ENCODE results near the gene LGALS7B. TPM values are rescaled to one million over a fixed set of nuclear protein-coding genes. Genes with fewer than 3 reads are reported as not detected.

LGALS7B gene
- total and polyA plus RNA-seq, 10 of the 15 experiments (the other 5 are each of a cell fraction or from before 2014, with no cell fraction given), result not detected

DNA sequence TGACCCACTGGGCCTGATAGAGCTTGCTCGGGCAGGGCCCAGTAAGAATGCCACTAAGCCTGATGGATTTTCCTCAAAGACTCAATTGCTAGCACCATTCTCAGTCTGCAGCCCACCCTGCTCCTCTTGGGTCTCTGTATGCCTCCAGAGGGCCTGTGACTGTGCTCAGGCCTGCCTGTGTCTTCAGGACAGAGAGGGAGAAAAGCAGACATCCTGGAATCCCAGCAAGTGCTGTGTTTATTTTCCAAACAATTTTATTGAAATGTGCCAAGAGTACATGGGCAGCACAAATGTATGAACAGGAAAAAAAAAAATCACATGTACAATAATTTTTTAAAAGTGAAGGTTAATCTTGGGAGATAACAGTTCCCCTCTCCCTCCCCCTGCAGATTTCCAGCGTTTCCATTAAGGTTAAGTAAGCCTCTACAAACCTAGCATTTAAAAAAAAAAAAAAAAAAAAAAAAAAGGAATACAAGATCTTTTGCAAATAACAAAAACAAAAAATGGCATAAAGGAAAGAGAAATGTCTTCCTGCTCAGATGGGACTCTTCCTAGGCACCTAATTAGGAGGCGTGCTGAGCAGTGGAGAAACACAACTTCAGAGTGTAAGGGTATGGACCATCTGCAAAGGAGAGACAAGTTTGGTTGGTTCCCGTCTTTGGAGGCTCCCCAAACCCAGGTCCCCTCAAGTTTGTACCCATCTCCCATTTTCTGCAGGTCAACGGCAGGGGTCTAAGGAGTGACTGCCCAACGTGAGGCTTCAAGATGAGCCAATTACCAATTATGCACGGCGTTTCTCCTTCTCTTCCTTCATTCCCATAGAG lies 47.4 kb downstream of the LGALS7B start:
- H3K4me2 ChIP-seq (ENCODE audit: control insufficient read depth, insufficient read depth), result no peak overlapping the region
- no TSS peak for BruUV-seq (replicated peaks)

DNA sequence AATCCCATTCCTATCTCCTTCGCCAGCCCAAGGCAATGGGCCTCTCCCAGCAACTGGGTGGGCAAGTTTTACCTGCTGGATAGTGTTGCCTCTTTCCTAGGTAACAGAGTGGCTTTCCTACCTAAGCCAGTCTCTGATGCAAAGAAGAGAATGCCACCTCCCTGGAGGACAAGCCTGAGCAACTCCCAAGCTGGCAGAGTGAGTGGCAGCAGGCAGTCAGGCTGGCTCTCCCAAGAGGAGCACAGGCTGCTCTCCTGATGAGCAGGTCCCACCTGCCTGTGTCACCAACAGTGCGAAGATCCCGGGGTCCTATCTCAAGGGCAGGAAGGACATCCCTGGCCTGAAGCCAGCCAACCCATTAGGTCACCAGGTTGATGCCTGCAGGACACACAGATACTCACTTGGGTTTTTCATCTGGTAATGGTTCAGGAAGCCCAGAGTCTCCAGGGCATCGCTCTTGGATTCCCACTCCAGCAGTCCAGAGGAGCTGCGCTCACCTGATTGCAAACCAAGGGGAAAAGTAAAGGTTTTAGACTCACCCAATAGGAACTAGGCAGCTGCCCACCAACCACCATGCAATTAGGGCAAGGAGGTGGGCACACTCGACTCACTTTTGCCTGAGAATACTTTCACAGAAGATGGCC lies 48.1 kb downstream of the LGALS7B start:
- no peak overlapping the region for H3K27ac ChIP-seq (ENCODE audit: control insufficient read depth, insufficient read depth)
- ATAC-seq, result no peak
- H3K9ac ChIP-seq (ENCODE audit: control insufficient read depth, insufficient read depth, low read length), result no peak overlapping the region
- SMC1A ChIA-PET (ENCODE audit: uncharacterized antibody, unreplicated experiment), result no interaction called here
- TF ChIP-seq POLR2A (IDR thresholded peaks at IDR 0.05; ENCODE audit: low read depth, low read length), result peak; percentile 61
- 0 out of 2 replicates have a peak, but pooled peaks have one; percentile 32 for TF ChIP-seq POLR2AphosphoS2 (IDR thresholded peaks at IDR 0.05; ENCODE audit: low read depth, low read length)
- TF ChIP-seq BMI1 (IDR thresholded peaks at IDR 0.05; ENCODE audit: borderline replicate concordance), result no peak
- RAD21 ChIA-PET (ENCODE audit: unreplicated experiment), result no interaction called here
- BruUV-seq (replicated peaks), result no TSS peak
- H2AFZ ChIP-seq (ENCODE audit: control insufficient read depth, low read depth, low read length), result no peak overlapping the region
- in situ Hi-C loops (cut with MboI) (no loop called here), intact Hi-C loops (cut with micrococcal nuclease; ENCODE audit: unreplicated experiment) (loop anchor here (10.0 kb wide), 2 partner anchors 48 to 292 kb away; no protein-coding TSS in a partner anchor)
- FAIRE-seq, result no peak
- peaks cover 5% of the 10 kb centered on the region for H3K79me2 ChIP-seq (ENCODE audit: control insufficient read depth, insufficient read depth, low read length)
- POLR2A ChIA-PET, result interaction anchor here (0.5 to 1.5 kb wide), 3 partner anchors 8 to 60 kb away, joined by 3 to 8 read pairs (median 4); no protein-coding TSS in a partner anchor
- 87% methylated on average over 6 of the region's 6 CpGs for WGBS (ENCODE audit: insufficient coverage, insufficient replicate concordance, low lambda C conversion rate, missing lambda C conversion rate)
- no peak overlapping the region for H3K4me3 ChIP-seq
- H3K9me3 ChIP-seq (replicated peaks; ENCODE audit: control insufficient read depth, insufficient read depth, low read length), result no peaks in the 10 kb centered on the region
- no peaks in the 10 kb centered on the region; the same call in 1 of the 2 replicates for H4K20me1 ChIP-seq (ENCODE audit: control insufficient read depth, insufficient read depth)
- CTCF ChIA-PET, result no interaction called here
- peaks cover 45 to 47% of the 10 kb centered on the region in 2 experiments for H3K36me3 ChIP-seq (ENCODE audit: control insufficient read depth in 2 of 2, insufficient read depth in 2 of 2, low read length in 1 of 2)
- no peak for DNase-seq (ENCODE audit: low read depth, low spot score)
- peaks cover 3% of the 10 kb centered on the region; the same call in 1 of the 2 replicates for H3K4me1 ChIP-seq (ENCODE audit: control insufficient read depth, insufficient read depth, low read length)
- H3K4me2 ChIP-seq (ENCODE audit: control insufficient read depth, insufficient read depth), result no peak overlapping the region
- H3K27me3 ChIP-seq (replicated peaks in 1 of 2; ENCODE audit: control insufficient read depth in 2 of 2, insufficient read depth in 2 of 2, low read length in 1 of 2), result no peaks in the 10 kb centered on the region

More for the DNA sequence above, 47.4 kb downstream of the LGALS7B start:
- H4K20me1 ChIP-seq (ENCODE audit: control insufficient read depth, insufficient read depth), result no peaks in the 10 kb centered on the region; the same call in 1 of the 2 replicates
- H3K4me3 ChIP-seq, result no peak overlapping the region
- no peaks in the 10 kb centered on the region; the same call in 1 of the 2 replicates for H3K4me1 ChIP-seq (ENCODE audit: control insufficient read depth, insufficient read depth, low read length)
- no peak overlapping the region for H3K27ac ChIP-seq (ENCODE audit: control insufficient read depth, insufficient read depth)
- TF ChIP-seq MEF2B (IDR thresholded peaks at IDR 0.05; ENCODE audit: partially characterized antibody, poor library complexity, severe bottlenecking), result no peak
- 0 out of 2 replicates have a peak, but pooled peaks have one; percentile 27 for TF ChIP-seq POLR2A (IDR thresholded peaks at IDR 0.05; ENCODE audit: low read depth, low read length)
- 96% methylated on average over 8 of the region's 8 CpGs for WGBS (ENCODE audit: insufficient coverage, insufficient replicate concordance, low lambda C conversion rate, missing lambda C conversion rate)
- SMC1A ChIA-PET (ENCODE audit: uncharacterized antibody, unreplicated experiment), result interaction anchor here (0.6 kb wide), 1 partner anchor 51 kb away, joined by 3 read pairs; no protein-coding TSS in a partner anchor
- peaks cover 3% of the 10 kb centered on the region for H3K79me2 ChIP-seq (ENCODE audit: control insufficient read depth, insufficient read depth, low read length)
- no peak overlapping the region for H2AFZ ChIP-seq (ENCODE audit: control insufficient read depth, low read depth, low read length)
- no peak overlapping the region for H3K9ac ChIP-seq (ENCODE audit: control insufficient read depth, insufficient read depth, low read length)
- in situ Hi-C loops (cut with MboI) (no loop called here), intact Hi-C loops (cut with micrococcal nuclease; ENCODE audit: unreplicated experiment) (loop anchor here (10.0 kb wide), 2 partner anchors 48 to 292 kb away; no protein-coding TSS in a partner anchor)
- POLR2A ChIA-PET, result interaction anchor here (6.1 kb wide), 1 partner anchor 11 kb away, joined by 43 read pairs; no protein-coding TSS in a partner anchor
- RAD21 ChIA-PET (ENCODE audit: unreplicated experiment), result no interaction called here
- H3K36me3 ChIP-seq (ENCODE audit: control insufficient read depth in 2 of 2, insufficient read depth in 2 of 2, low read length in 1 of 2), result peaks cover 42 to 43% of the 10 kb centered on the region in 2 experiments
- ATAC-seq, result no peak
- no peak for DNase-seq (ENCODE audit: low read depth, low spot score)
- CTCF ChIA-PET, result interaction anchor here (1.7 kb wide), 1 partner anchor 51 kb away, joined by 4 read pairs; no protein-coding TSS in a partner anchor
- H3K27me3 ChIP-seq (replicated peaks in 1 of 2; ENCODE audit: control insufficient read depth in 2 of 2, insufficient read depth in 2 of 2, low read length in 1 of 2), result no peaks in the 10 kb centered on the region
- no peak for FAIRE-seq
- no peaks in the 10 kb centered on the region for H3K9me3 ChIP-seq (replicated peaks; ENCODE audit: control insufficient read depth, insufficient read depth, low read length)

Data from GM12878 (cell line).